AG10803 (cell line): Measurements from ENCODE around the gene IGHMBP2.

ENCODE experiments used
- DNase-seq: peaks from one replicate; pipeline ENCODE4 v3.0.0; 2010; ENCODE audit warnings: low read depth
- H3K4me3 ChIP-seq: 2 replicates; pipeline ENCODE4 v1.5.1; 2011; ENCODE audit warnings: mild to moderate bottlenecking, low read length, control low read depth
- TF ChIP-seq, protein P1 (sequence below): conservative IDR thresholded peaks from 2 replicates; pipeline ENCODE4 v1.5.1; 2011; ENCODE audit warnings: mild to moderate bottlenecking, low read length, control low read depth, inconsistent platforms

Gene IGHMBP2

DNA sequence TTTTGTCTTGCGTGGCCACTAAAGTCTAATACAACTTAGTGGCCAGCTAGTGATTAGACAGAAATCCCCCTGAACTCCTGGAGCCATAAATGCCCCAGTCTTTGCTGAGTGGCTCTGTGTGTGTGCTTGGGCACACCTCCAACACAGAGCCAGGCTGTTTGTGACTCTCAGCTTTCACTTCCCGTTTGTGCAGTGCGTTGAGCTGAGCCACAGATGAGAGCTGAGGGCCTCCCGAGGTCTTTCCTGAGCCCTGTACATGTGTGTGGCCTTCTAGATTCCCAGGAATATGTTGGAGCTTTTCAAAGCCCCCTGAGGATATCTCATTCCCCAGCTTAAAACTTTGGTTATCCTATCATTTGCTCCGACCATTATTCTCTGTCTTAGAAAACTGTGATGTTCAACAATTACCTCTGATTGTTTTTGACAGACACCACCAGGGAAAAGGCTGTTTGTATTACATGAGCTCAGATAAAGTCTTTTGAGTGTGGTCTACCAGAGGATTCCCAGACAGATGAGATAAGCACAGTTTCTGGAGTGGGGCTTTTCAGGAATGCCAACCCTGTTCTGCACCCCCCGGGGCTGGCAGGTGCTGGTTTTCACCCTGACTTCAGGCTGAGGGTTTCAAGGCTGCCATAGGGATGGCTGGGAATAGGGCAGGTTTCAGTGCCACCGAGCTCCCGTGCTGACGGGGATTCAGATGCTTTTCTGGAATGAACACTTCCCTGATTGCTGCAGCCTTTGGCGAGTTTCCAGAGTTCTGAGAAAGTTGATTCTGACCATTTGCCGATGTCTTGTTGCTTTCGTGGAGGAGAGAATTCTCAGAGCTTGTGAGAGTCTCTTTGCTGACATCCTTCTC lies 23.8 kb downstream of the IGHMBP2 start:
- DNase-seq: no peak
- TF ChIP-seq, protein P1, sequence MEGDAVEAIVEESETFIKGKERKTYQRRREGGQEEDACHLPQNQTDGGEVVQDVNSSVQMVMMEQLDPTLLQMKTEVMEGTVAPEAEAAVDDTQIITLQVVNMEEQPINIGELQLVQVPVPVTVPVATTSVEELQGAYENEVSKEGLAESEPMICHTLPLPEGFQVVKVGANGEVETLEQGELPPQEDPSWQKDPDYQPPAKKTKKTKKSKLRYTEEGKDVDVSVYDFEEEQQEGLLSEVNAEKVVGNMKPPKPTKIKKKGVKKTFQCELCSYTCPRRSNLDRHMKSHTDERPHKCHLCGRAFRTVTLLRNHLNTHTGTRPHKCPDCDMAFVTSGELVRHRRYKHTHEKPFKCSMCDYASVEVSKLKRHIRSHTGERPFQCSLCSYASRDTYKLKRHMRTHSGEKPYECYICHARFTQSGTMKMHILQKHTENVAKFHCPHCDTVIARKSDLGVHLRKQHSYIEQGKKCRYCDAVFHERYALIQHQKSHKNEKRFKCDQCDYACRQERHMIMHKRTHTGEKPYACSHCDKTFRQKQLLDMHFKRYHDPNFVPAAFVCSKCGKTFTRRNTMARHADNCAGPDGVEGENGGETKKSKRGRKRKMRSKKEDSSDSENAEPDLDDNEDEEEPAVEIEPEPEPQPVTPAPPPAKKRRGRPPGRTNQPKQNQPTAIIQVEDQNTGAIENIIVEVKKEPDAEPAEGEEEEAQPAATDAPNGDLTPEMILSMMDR: no peak
- H3K4me3 ChIP-seq: no peak overlapping the region

DNA sequence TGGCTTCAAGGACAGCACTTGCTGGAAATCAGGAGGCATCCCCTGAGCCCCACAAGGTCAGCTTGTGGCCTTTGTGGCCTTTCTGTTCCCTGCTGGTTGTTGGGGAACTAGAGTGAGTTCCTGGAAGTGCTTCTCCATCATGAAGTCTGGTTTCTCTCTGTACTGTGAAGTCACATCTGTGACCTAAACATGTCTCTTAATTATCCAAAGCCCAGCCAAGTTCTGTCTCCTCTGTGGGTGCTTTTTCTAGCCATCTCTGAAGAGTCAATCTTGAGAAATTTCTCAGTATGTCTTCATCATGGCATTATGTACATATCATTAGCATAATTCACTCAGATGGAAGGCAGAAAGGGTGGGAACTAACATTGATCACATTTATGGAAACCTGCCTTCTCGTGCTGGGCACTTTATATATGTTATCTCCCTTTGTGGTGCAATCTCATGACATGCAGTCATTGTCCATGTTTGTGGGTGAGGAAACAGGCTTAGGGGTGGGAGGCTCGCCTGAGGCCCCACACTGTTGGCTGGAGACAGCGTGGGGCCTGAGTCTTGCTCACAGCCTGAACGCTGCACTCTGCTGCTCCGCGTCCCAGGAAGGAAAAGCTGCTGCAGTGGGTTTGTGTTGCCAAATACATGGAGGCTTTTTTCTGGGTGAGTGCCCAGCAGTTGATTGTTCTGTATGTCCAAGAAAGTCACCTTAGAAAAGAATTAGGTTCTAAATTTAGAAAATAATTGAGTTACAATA lies 24.6 kb downstream of the IGHMBP2 start:
- TF ChIP-seq, protein P1: no peak
- no peak for DNase-seq
- no peak overlapping the region for H3K4me3 ChIP-seq

DNA sequence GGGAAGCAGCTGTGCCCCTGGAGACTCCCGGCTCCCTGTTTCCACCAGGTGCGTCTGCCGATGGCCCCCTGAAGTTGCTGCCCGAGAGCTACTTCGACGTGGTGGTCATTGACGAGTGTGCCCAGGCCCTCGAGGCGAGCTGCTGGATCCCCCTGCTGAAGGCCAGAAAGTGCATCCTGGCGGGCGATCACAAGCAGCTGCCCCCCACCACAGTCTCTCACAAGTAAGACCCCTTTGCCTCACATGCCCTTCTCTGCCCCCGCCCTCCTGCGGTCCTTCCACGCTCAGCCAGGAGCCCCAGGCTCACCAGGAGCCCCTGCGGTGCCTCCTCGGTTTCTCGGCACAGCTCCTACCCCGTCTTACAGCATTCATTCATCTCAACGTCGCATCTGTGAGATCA lies 25.4 kb downstream of the IGHMBP2 start:
- DNase-seq: no peak
- TF ChIP-seq, protein P1: no peak
- H3K4me3 ChIP-seq: no peak overlapping the region

DNA sequence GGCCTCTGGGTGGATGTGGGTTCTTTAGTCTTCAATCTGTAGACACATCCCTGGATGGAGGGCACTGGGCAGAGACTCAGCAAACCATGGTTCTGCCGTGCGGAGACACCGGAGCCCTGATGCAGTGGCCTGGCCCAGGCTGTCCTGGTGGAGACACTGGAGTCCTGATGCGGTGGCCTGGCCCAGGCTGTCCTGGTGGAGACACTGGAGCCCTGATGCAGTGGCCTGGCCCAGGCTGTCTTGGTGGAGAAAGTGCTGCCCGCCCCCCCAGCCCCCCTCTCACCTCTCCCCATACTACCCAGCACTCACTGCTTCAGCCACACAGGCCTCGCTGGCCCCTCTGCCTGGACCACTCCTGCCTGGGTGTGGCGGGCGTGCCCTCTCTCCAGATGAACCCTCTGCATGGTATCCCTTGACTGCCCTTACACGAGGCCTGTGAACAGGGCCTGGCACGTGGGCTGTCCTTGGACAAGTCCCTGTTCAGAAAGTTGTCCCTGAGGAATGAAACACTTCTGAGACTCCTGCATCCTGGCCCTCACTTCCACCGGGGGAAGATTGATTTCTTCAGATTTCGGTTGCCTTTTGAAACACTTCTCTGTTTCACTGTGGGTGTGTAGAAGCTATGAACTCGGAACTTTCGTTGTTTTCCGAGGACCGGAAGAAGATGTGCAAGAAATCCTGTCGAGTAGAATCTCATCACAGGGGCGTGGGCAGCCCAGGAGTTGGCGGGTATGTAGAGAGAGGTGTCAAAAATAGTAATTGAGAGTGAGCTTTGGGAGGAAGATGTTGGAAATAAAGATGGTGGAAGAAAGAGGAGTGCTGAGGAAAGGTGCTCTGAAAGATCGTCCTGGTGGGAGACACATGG lies 26.2 kb downstream of the IGHMBP2 start:
- TF ChIP-seq, protein P1: no peak
- no peak for DNase-seq
- H3K4me3 ChIP-seq: no peak overlapping the region

DNA sequence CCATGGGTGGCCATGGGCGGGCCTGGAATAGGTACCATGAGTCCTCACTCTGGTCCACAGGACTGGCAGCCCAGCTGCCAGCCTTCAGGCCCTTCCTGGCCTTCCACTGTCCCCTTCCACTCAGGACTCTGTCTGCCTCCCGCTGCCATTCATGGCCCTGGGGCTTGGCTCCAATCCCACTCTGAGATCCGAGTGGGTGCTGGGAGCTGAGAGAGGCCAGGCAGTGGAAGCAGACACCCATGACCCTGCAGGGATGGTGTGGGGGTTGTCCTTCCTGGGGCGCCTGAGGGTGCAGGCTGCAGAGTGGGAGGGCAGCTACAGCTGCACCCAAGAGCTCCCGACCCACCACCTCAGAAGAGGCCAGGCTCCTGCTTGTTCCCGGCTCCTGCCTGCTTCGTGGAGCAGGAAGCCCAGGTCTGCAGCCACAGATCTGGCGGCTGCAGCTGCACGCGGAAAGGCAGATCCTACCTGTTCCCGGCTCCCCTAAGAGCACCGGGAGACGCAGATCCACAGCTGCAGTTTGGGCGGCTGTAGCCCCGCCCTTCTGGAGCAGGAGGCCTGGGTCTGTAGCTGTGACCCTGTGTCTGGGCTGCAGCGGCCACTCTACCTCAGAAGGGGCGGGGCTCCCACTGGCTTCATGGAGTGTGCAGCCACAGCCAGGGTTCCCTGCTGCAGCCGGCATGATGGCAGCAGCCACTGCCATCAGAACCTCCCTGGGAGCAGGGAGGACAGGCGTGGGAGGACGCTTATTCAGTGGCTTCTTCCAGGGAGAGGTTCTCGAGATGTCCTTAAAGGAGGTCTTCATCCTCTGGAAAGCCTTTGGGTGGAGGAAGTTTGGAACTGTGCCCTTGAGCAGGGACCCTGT lies 27.5 kb downstream of the IGHMBP2 start:
- TF ChIP-seq, protein P1: no peak
- H3K4me3 ChIP-seq: no peak overlapping the region
- no peak for DNase-seq

DNA sequence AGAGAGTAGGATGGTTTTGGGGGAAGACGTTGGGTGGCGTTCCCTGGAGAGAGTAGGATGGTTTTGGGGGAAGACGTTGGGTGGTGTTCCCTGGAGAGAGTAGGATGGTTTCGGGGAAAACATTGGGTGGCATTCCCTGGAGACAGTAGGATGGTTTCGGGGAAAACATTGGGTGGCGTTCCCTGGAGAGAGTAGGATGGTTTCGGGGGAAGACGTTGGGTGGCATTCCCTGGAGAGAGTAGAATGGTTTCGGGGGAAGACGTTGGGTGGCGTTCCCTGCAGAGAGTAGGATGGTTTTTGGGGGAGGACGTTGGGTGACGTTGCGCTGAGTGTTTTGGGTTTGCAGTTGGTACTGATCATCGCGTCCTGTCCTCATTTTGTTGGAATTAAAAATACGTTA lies 28.2 kb downstream of the IGHMBP2 start:
- no peak overlapping the region for H3K4me3 ChIP-seq
- no peak for DNase-seq
- TF ChIP-seq, protein P1: no peak
